H1 (cell line): ENCODE results near the gene MBTPS2. TPM values are rescaled to one million over a fixed set of nuclear protein-coding genes. Genes with fewer than 3 reads are reported as not detected.

Source experiments
- CTCF ChIA-PET: fragments of 300-600 bp; sonication (Branson Sonifier 250); formaldehyde crosslinking; loops from one replicate; lab custom pipeline; 2021; ENCODE audit not compliant: partially characterized antibody; lab: Charles Lee
- POLR2A ChIA-PET: fragments of 300-600 bp; sonication (Branson Sonifier 250); formaldehyde crosslinking; loops from one replicate; lab custom pipeline; 2021; ENCODE audit warnings: inconsistent platforms; ENCODE audit not compliant: partially characterized antibody; lab: Charles Lee
- DNase-seq, 2 experiments: peaks; one replicate each; pipeline versions ENCODE4 v3.0.0 to v3.0.0-alpha.2; 2010 to 2022; ENCODE audit warnings: low spot score in 2 of 2, low read depth in 1 of 2, mixed read lengths in 1 of 2
- FAIRE-seq: peaks from 2 replicates; lab custom pipeline; 2011; peaks lifted over from hg19 to GRCh38; lab: Jason Lieb, UNC
- H2AFZ ChIP-seq: 2 replicates; pipeline ENCODE4 v1.8.1; 2012; ENCODE audit warnings: low read length, inconsistent platforms
- H2AK5ac ChIP-seq: 2 replicates; pipeline ENCODE4 v1.6.1; 2013; ENCODE audit warnings: low read depth, low read length
- H2BK120ac ChIP-seq: replicated peaks from 2 replicates; pipeline ENCODE3; 2013; ENCODE audit warnings: low read depth, low read length, inconsistent platforms
- H2BK12ac ChIP-seq: 2 replicates; pipeline ENCODE4 v1.6.1; 2013; ENCODE audit warnings: low read depth, low read length
- H2BK15ac ChIP-seq: 2 replicates; pipeline ENCODE4 v1.6.1; 2013; ENCODE audit warnings: low read length
- H2BK20ac ChIP-seq: 2 replicates; pipeline ENCODE4 v1.6.1; 2013; ENCODE audit warnings: low read length
- H2BK5ac ChIP-seq: 2 replicates; pipeline ENCODE4 v1.6.1; 2013; ENCODE audit warnings: low read depth, low read length
- H3K14ac ChIP-seq: 2 replicates; pipeline ENCODE4 v1.6.1; 2013; ENCODE audit warnings: inconsistent platforms; ENCODE audit not compliant: insufficient read length
- H3K18ac ChIP-seq: 2 replicates; pipeline ENCODE4 v1.6.1; 2013; ENCODE audit warnings: low read length; ENCODE audit errors: extremely low read depth
- H3K23ac ChIP-seq: 2 replicates; pipeline ENCODE4 v1.6.1; 2013; ENCODE audit warnings: inconsistent platforms; ENCODE audit not compliant: insufficient read length
- H3K23me2 ChIP-seq: 2 replicates; pipeline ENCODE4 v1.6.1; 2013; ENCODE audit warnings: low read depth, low read length
- H3K27ac ChIP-seq: 2 replicates; pipeline ENCODE4 v1.6.1; 2011; ENCODE audit warnings: low read depth, low read length, inconsistent platforms
- H3K27me3 ChIP-seq, 4 experiments: replicated peaks in 1 of 4; 1 replicate in 1 of 4; 2 replicates in 3 of 4; pipeline versions ENCODE4 v1.6.1 to v1.8.1; 2011 to 2013; ENCODE audit warnings: low read length in 3 of 4, mild to moderate bottlenecking in 3 of 4, inconsistent platforms in 2 of 4, mixed read lengths in 2 of 4, moderate library complexity in 1 of 4; ENCODE audit not compliant: control insufficient read depth in 3 of 4, insufficient read depth in 3 of 4; ENCODE audit errors: extremely low read depth in 1 of 4
- H3K36me3 ChIP-seq, 4 experiments: 2 replicates each; pipeline versions ENCODE4 v1.6.1 to v1.8.1; 2011 to 2013; ENCODE audit warnings: mild to moderate bottlenecking in 4 of 4, low read length in 3 of 4, moderate library complexity in 2 of 4, control low read depth in 1 of 4, inconsistent platforms in 1 of 4; ENCODE audit not compliant: insufficient read depth in 4 of 4, control insufficient read depth in 2 of 4
- H3K4ac ChIP-seq: replicated peaks from 2 replicates; pipeline ENCODE3; 2013; ENCODE audit warnings: low read length, low read depth, mixed read lengths, inconsistent platforms; ENCODE audit not compliant: insufficient read length
- H3K4me1 ChIP-seq, 4 experiments: replicated peaks in 1 of 4; 1 replicate in 1 of 4; 2 replicates in 3 of 4; pipeline versions ENCODE4 v1.6.1 to v1.8.1; 2011 to 2013; ENCODE audit warnings: low read length in 3 of 4, inconsistent platforms in 2 of 4, mixed read lengths in 1 of 4; ENCODE audit not compliant: insufficient read depth in 4 of 4, control insufficient read depth in 3 of 4
- H3K4me2 ChIP-seq, 2 experiments: 2 replicates each; pipeline versions ENCODE4 v1.6.1 to v1.8.1; 2011 to 2013; ENCODE audit warnings: low read depth in 2 of 2, low read length in 2 of 2, control low read depth in 1 of 2, inconsistent platforms in 1 of 2, mild to moderate bottlenecking in 1 of 2; ENCODE audit not compliant: insufficient read depth in 1 of 2
- H3K4me3 ChIP-seq, 4 experiments: fragments of 200-600, 300-600 bp in 1 of 4; sonication (generic), shearing (Covaris generic), sonication (Bioruptor Twin) in 1 of 4; 2 replicates each; pipeline versions ENCODE4 v1.5.1 to v1.8.1; 2011 to 2016; ENCODE audit warnings: low read length in 4 of 4, low read depth in 3 of 4, control low read depth in 2 of 4, inconsistent platforms in 2 of 4, mild to moderate bottlenecking in 2 of 4, mixed read lengths in 1 of 4, moderate library complexity in 1 of 4; ENCODE audit not compliant: insufficient read depth in 2 of 4; ENCODE audit errors: extremely low read depth in 1 of 4
- H3K56ac ChIP-seq: replicated peaks from 2 replicates; pipeline ENCODE3; 2013; ENCODE audit warnings: low read depth, mild to moderate bottlenecking, mixed read lengths, low read length, inconsistent platforms; ENCODE audit not compliant: insufficient read length
- H3K79me1 ChIP-seq: 2 replicates; pipeline ENCODE4 v1.6.1; 2013; ENCODE audit warnings: low read depth, low read length, control low read depth
- H3K79me2 ChIP-seq, 2 experiments: 2 replicates each; pipeline versions ENCODE4 v1.6.1 to v1.8.1; 2012 to 2013; ENCODE audit warnings: low read length in 2 of 2, mild to moderate bottlenecking in 2 of 2, inconsistent platforms in 1 of 2; ENCODE audit not compliant: insufficient read depth in 2 of 2, control insufficient read depth in 1 of 2
- H3K9ac ChIP-seq, 4 experiments: replicated peaks in 1 of 4; 1 replicate in 1 of 4; 2 replicates in 3 of 4; pipeline versions ENCODE4 v1.6.1 to v1.8.1; 2011 to 2013; ENCODE audit warnings: low read depth in 3 of 4, low read length in 3 of 4, control low read depth in 2 of 4, mild to moderate bottlenecking in 2 of 4, moderate library complexity in 2 of 4, inconsistent platforms in 1 of 4; ENCODE audit errors: extremely low read depth in 1 of 4
- H3K9me3 ChIP-seq, 2 experiments: 2 replicates each; pipeline versions ENCODE4 v1.6.1 to v1.8.1; 2012 to 2013; ENCODE audit warnings: mild to moderate bottlenecking in 2 of 2, moderate library complexity in 2 of 2, control low read depth in 1 of 2, inconsistent platforms in 1 of 2, low read depth in 1 of 2, low read length in 1 of 2, mixed read lengths in 1 of 2; ENCODE audit not compliant: insufficient read depth in 2 of 2
- H4K20me1 ChIP-seq, 2 experiments: replicated peaks in 1 of 2; 2 replicates each; pipeline versions ENCODE3 to v1.8.1; 2011 to 2013; ENCODE audit warnings: inconsistent platforms in 2 of 2, low read length in 2 of 2, mild to moderate bottlenecking in 1 of 2; ENCODE audit not compliant: insufficient read depth in 2 of 2, control insufficient read depth in 1 of 2
- H4K5ac ChIP-seq: 2 replicates; pipeline ENCODE4 v1.6.1; 2013; ENCODE audit warnings: low read length, low read depth, mixed read lengths, inconsistent platforms; ENCODE audit not compliant: insufficient read length
- H4K8ac ChIP-seq: 2 replicates; pipeline ENCODE4 v1.8.0; 2013; ENCODE audit warnings: mild to moderate bottlenecking, moderate library complexity, low read length, inconsistent platforms; ENCODE audit not compliant: insufficient read depth; ENCODE audit errors: extremely low read depth
- H4K91ac ChIP-seq: replicated peaks from 2 replicates; pipeline ENCODE3; 2013; ENCODE audit warnings: low read length, mixed read lengths, inconsistent platforms; ENCODE audit not compliant: insufficient read length
- BCL11A ChIP-seq, 2 experiments: IDR thresholded peaks; one replicate each; pipeline ENCODE4 v1.6.1; 2011; ENCODE audit warnings: low read depth in 2 of 2, low read length in 2 of 2, mild to moderate bottlenecking in 2 of 2
- CREB1 ChIP-seq: IDR thresholded peaks from 2 replicates; pipeline ENCODE4 v1.6.1; 2012; ENCODE audit warnings: inconsistent platforms
- CTBP2 ChIP-seq: IDR thresholded peaks from 2 replicates; pipeline ENCODE4 v1.7.0; 2011; ENCODE audit warnings: borderline replicate concordance, mild to moderate bottlenecking, moderate library complexity, mixed read lengths, low read length; ENCODE audit not compliant: insufficient read depth, insufficient read length
- HDAC2 ChIP-seq, 2 experiments: fragments of 300-600 bp in 1 of 2; sonication (generic) in 1 of 2; IDR thresholded peaks; 2 replicates each; pipeline ENCODE4 v1.6.1; 2011 to 2012; ENCODE audit warnings: low read depth in 2 of 2, low read length in 2 of 2, mild to moderate bottlenecking in 2 of 2, moderate library complexity in 2 of 2, borderline replicate concordance in 1 of 2, inconsistent platforms in 1 of 2
- HDAC6 ChIP-seq: IDR thresholded peaks from one replicate; pipeline ENCODE4 v1.7.1; 2012; ENCODE audit warnings: low read depth, mild to moderate bottlenecking, inconsistent platforms, low read length, moderate library complexity
- JUND ChIP-seq: IDR thresholded peaks from 2 replicates; pipeline ENCODE4 v1.6.1; 2011; ENCODE audit warnings: mild to moderate bottlenecking, improper control_type of control experiment, low read length
- MAFK ChIP-seq: IDR thresholded peaks from 2 replicates; pipeline ENCODE4 v1.6.1; 2012; ENCODE audit warnings: low read depth, mild to moderate bottlenecking, improper control_type of control experiment, low read length
- PHF8 ChIP-seq: fragments of 200-600 bp; sonication (generic); conservative IDR thresholded peaks from 2 replicates; pipeline ENCODE4 v1.7.1; 2012; ENCODE audit warnings: low read depth, mild to moderate bottlenecking, inconsistent platforms, low read length, moderate library complexity
- POLR2AphosphoS5 ChIP-seq: IDR thresholded peaks from 2 replicates; pipeline ENCODE4 v1.6.1; 2011; ENCODE audit warnings: low read depth, low read length
- SAP30 ChIP-seq: fragments of 300-600 bp; sonication (generic); IDR thresholded peaks from 2 replicates; pipeline ENCODE4 v1.7.1; 2012; ENCODE audit warnings: low read length, moderate library complexity, mild to moderate bottlenecking, inconsistent platforms; ENCODE audit not compliant: insufficient read depth, insufficient replicate concordance
- SIRT6 ChIP-seq: IDR thresholded peaks from one replicate; pipeline ENCODE4 v1.7.1; 2012; ENCODE audit warnings: low read length, inconsistent platforms
- WGBS, 2 experiments: shearing (Covaris generic) in 1 of 2; methylation state at CpG; one replicate each; pipeline versions ENCODE4 v1.1.6 to v1.1.7; 2013 to 2015; ENCODE audit warnings: low lambda C conversion rate in 2 of 2, mixed read lengths in 2 of 2, inconsistent platforms in 1 of 2, low coverage in 1 of 2, missing lambda C conversion rate in 1 of 2; ENCODE audit not compliant: insufficient replicate concordance in 2 of 2, insufficient coverage in 1 of 2, insufficient read length in 1 of 2; ENCODE audit errors: extremely low coverage in 1 of 2, missing lambda C conversion rate in 1 of 2; 5-methylcytosine and 5-hydroxymethylcytosine counted together
- polyA plus RNA-seq, 7 experiments: library from polyadenylated mRNA; depleted of rRNA in 3 of 7; stranded (reverse) in 5 of 7; unstranded in 2 of 7; fragments of >200 nt in 5 of 7; fragments of 200-250 nt in 2 of 7; gene quantifications; 1 replicate in 5 of 7; 2 replicates in 1 of 7; 4 replicates in 1 of 7; pipeline versions ENCODE4 v1.2.1 to v1.2.3, GENCODE V29; 2011 to 2013; ENCODE audit warnings: missing spikeins in 2 of 7, mixed read lengths in 2 of 7
- total RNA-seq: library from RNA; stranded (reverse); fragmentation: NEBNext Ultra II Directional; extraction: Animal tissue kit (Norgen Biotek cat#: 25700); gene quantifications from 2 replicates; pipeline ENCODE4 v1.2.1, GENCODE V29; 2021
- TF ChIP-seq, protein P1 (sequence below), 3 experiments: IDR thresholded peaks; 1 replicate in 2 of 3; 2 replicates in 1 of 3; pipeline versions ENCODE4 v1.5.1 to v1.6.1; 2011; ENCODE audit warnings: low read length in 3 of 3, mild to moderate bottlenecking in 3 of 3, inconsistent platforms in 2 of 3, low read depth in 1 of 3, moderate library complexity in 1 of 3; ENCODE audit not compliant: insufficient read depth in 1 of 3; ENCODE audit errors: control extremely low read depth in 1 of 3

The MBTPS2 gene
- total and polyA plus RNA-seq, 2 of the 8 experiments (the other 6 are each of a cell fraction or from before 2014, with no cell fraction given), result 4.3 to 7.4 TPM

DNA sequence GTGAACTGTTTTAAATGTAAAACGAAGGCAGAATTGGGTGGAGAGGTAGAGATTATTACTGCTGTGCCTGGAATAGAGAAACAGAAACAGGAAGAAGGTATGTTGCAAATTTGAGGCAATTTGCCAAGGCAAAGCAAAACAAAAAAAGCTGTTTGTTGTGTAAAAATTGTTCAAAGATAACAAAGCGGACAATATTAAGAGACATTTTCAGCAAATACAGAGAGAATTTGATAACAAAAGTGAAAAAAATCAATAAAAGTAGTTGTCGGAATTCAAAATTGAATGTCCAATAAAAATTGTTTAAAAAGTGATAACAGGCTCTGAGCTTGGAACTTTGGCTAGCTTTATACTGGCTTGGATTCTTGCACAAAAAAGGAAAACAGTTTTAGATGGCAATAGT, 86.7 kb downstream of the MBTPS2 start:
- DNase-seq (no peak), FAIRE-seq (no peak)
- H3K4ac ChIP-seq, result no peak overlapping the region
- TF ChIP-seq JUND, result no peak
- no peak for TF ChIP-seq BCL11A (IDR thresholded peaks at IDR 0.05; ENCODE audit: low read depth in 2 of 2, low read length in 2 of 2)
- TF ChIP-seq CTBP2, result no peak
- TF ChIP-seq SIRT6, result no peak
- TF ChIP-seq SAP30, result no peak
- TF ChIP-seq HDAC6, result no peak
- TF ChIP-seq CREB1, result no peak
- TF ChIP-seq POLR2AphosphoS5, result no peak
- TF ChIP-seq, protein P1, sequence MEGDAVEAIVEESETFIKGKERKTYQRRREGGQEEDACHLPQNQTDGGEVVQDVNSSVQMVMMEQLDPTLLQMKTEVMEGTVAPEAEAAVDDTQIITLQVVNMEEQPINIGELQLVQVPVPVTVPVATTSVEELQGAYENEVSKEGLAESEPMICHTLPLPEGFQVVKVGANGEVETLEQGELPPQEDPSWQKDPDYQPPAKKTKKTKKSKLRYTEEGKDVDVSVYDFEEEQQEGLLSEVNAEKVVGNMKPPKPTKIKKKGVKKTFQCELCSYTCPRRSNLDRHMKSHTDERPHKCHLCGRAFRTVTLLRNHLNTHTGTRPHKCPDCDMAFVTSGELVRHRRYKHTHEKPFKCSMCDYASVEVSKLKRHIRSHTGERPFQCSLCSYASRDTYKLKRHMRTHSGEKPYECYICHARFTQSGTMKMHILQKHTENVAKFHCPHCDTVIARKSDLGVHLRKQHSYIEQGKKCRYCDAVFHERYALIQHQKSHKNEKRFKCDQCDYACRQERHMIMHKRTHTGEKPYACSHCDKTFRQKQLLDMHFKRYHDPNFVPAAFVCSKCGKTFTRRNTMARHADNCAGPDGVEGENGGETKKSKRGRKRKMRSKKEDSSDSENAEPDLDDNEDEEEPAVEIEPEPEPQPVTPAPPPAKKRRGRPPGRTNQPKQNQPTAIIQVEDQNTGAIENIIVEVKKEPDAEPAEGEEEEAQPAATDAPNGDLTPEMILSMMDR (IDR thresholded peaks at IDR 0.05; ENCODE audit: control extremely low read depth in 1 of 3, insufficient read depth in 1 of 3, low read depth in 1 of 3, low read length in 3 of 3), result no peak
- TF ChIP-seq PHF8, result no peak
- no peak for TF ChIP-seq MAFK
- TF ChIP-seq HDAC2 (IDR thresholded peaks at IDR 0.05; ENCODE audit: borderline replicate concordance in 1 of 2, low read depth in 2 of 2, low read length in 2 of 2), result no peak
- 76% methylated on average over 3 of the region's 3 CpGs; no CpG with 5 or more reads in 1 of the 2 experiments for WGBS, 2 experiments
- no peak overlapping the region for H2AFZ ChIP-seq
- ChIA-PET POLR2A (interaction anchor here (1.1 to 1.5 kb wide), 2 partner anchors 15 to 22 kb away, joined by 3 read pairs; no protein-coding TSS in a partner anchor), CTCF (interaction anchor here (1.0 kb wide), 1 partner anchor 11 kb away, joined by 4 read pairs; no protein-coding TSS in a partner anchor)
- H3K27ac ChIP-seq, result no peak overlapping the region
- no peaks in the 10 kb centered on the region for H3K79me2 ChIP-seq
- no peak overlapping the region for H2BK120ac ChIP-seq
- H3K18ac ChIP-seq, result no peak overlapping the region
- no peaks in the 10 kb centered on the region for H3K27me3 ChIP-seq
- peaks cover 0 to 4% (median 0%) of the 10 kb centered on the region in 4 experiments; a peak in 1 of 7 replicates for H3K4me1 ChIP-seq
- no peaks in the 10 kb centered on the region for H3K36me3 ChIP-seq
- H4K5ac ChIP-seq, result no peak overlapping the region
- no peak overlapping the region for H4K91ac ChIP-seq
- H2BK20ac ChIP-seq, result no peak overlapping the region
- H2BK15ac ChIP-seq, result no peak overlapping the region
- no peak overlapping the region for H2AK5ac ChIP-seq
- H4K20me1 ChIP-seq, result no peaks in the 10 kb centered on the region
- no peaks in the 10 kb centered on the region for H3K79me1 ChIP-seq
- H4K8ac ChIP-seq, result no peak overlapping the region
- no peak overlapping the region for H3K4me2 ChIP-seq
- no peak overlapping the region for H3K14ac ChIP-seq
- H3K56ac ChIP-seq, result no peak overlapping the region
- no peak overlapping the region for H3K23ac ChIP-seq
- no peak overlapping the region for H2BK12ac ChIP-seq
- no peak overlapping the region for H2BK5ac ChIP-seq
- H3K9me3 ChIP-seq, result no peaks in the 10 kb centered on the region
- H3K4me3 ChIP-seq, result no peak overlapping the region
- no peak overlapping the region for H3K9ac ChIP-seq
- no peaks in the 10 kb centered on the region for H3K23me2 ChIP-seq
